ENCODE measurements around the gene SETDB1. TPM values are rescaled to one million over a fixed set of nuclear protein-coding genes. Genes with fewer than 3 reads are reported as not detected.

The SETDB1 gene
- total RNA-seq, 4 donors from 2014 or later = 32.3 to 41.4 (median 39.5) TPM

GRCh38 chr1:150902346-150902745 is 23.8 kb upstream of the SETDB1 start:
- TF ChIP-seq CTCF (IDR thresholded peaks at IDR 0.05; ENCODE audit: low read depth) = no peak

DNA sequence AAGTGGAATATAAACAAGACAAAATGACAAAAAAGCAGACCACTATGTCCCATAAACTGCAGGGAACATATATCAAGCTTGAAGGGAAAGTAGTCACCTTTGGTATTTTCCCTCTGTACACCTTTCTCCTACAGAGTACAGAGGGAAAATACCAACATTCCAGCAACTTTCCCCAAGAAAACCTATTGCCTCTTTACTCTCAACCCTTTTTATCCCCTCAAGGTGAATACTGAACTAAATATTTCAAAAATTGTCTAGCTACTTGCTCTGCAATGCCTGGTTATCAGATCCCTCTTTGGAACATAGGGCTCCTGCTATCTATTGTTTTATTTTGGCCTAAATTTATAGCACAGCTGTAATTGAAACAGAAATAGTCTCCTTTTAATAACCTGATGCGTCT is 23.4 kb upstream of the SETDB1 start:
- TF ChIP-seq CTCF (IDR thresholded peaks at IDR 0.05; ENCODE audit: low read depth) = no peak

DNA sequence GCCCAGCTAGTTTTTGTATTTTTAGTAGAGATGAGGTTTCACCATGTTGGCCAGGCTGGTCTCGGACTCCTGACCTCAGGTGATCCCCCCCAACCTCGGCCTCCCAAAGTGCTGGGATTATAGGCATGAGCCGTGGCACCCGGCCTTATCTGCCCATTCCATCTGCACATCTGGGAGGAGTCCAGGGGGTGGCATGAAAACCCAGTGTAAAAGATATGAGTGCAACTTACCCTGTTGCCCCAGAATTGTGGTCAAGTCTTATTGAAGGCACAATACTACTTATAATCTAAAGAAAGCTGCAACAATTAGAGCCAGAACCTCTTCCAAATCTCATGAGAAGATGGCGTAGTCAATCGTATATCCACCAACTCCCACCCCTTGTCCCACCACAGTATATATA is 20.9 kb upstream of the SETDB1 start:
- no peak for TF ChIP-seq CTCF (IDR thresholded peaks at IDR 0.05; ENCODE audit: low read depth)

DNA sequence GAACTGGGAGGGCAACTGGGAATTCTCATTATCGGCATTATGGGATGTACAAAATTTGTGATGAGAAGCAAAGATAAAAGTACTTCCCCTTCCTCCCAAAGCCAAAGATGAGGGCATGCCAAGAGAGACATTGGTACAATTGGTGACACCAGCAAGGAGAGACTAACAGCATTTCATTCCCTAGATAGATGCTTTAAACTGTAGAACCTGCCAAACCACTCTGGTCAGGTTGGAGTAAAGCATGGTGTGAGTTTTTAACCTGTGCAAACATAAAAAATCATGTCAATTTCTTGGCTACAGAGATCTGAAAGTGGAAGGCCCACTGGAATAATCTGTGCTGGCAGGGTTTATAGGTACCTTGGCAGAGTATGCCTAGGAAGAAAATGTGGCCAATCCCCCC is 19.8 kb upstream of the SETDB1 start:
- no peak for TF ChIP-seq CTCF (IDR thresholded peaks at IDR 0.05; ENCODE audit: low read depth)

DNA sequence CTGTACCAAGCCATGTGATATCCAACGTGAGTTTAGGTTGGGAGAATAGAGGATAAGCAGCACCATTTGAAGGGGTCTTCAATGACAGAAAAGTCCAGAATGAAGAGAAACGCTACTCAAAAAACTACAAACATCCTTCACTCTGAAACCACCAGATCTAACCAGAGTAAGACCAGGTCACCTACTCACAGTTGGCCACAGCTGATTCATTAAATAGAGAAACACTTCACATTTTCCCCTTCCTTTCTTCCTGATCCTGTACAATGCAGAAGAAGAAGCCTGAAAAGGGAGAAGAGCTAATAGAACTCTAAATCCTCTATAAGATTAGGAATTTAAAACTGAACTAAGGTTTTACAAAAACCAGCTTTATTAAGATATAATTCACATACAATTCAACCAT is 19.4 kb upstream of the SETDB1 start:
- no peak for TF ChIP-seq CTCF (IDR thresholded peaks at IDR 0.05; ENCODE audit: low read depth)

DNA sequence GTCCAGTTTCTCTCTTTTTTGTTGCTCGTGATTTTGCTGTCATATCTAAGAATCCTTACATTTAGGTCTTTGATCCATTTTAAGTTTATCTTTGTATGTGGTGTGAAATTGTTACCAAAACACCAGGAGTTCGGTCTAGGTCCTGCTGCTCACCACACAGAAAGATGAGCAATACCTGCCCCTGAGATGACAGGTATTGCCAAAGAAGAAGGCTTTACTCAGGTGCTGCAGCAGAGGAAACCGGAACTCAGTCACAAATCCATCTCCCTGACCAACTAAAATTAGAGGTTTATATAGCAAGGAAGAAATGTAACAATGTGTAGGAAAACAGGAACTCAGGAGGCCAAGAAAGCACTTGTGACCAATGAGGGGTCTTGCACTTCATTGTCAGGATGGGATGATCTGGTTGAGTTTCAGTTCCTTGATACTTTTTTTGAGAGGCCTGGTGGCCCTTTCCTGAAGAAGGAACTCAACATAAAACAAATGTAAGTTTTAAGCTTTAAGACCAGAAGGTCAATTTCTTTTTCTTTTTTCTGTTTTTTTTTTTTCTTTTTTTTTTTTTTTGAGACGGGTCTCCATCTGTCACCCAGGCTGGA is 16.5 kb upstream of the SETDB1 start:
- TF ChIP-seq CTCF (IDR thresholded peaks at IDR 0.05; ENCODE audit: low read depth) = no peak

DNA sequence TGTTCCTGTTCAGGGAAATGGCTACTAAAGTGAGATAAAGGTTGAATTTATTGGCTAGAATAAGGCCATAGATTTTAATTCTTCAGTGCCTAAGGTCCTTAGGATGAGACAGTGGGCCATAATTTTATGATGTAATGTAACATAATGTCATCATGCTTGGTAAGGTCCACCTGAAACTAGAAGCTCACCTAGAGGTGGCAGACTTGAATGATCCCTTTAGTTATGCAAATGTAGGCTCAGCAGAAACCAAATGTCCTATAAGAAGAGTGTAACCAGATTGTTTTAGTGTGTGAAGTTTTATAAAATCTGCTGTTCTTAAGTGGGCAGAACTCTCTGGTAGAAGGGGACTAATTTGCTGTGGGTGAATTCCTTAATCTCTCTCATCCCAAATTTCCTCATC is 13.5 kb upstream of the SETDB1 start:
- no peak for TF ChIP-seq CTCF (IDR thresholded peaks at IDR 0.05; ENCODE audit: low read depth)

All from subcutaneous adipose tissue (tissue), 4 donors.